A673 (cell line): ENCODE measurements around the gene ANGEL2.

ENCODE experiments used
- EZH2 ChIP-seq: fragments of 200-600 bp; sonication (generic); IDR thresholded peaks from 2 replicates; pipeline ENCODE4 v1.6.1; 2017; ENCODE audit warnings: borderline replicate concordance, low read depth, mild to moderate bottlenecking, mixed read lengths, antibody characterized with exemption, low read length; ENCODE audit not compliant: poor library complexity, severe bottlenecking
- TF ChIP-seq, protein P1 (sequence below): fragments of 300-800, 200-600 bp; sonication (generic); conservative IDR thresholded peaks from 2 replicates; pipeline ENCODE4 v1.5.1; 2017; ENCODE audit warnings: low read depth, mild to moderate bottlenecking, antibody characterized with exemption, low read length, moderate library complexity, mixed read lengths

DNA sequence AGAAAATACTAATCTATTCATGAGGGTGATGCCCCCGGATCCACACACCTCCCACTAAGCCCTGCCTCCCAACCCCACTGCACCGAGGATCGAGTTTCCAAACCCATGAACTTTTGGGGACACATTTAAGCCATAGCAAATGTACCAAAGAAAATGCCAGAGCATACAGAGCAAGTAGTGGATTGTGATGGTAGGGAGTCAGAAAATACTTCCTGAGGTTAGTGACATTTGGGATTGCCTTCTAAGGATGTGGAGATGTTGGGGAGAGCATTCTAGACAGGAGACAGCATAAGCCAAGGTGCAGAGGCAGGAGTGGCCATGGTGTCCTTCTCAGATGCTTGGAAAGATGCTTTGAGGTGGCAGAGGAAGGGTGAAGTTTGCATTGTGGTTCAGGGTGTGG is 32.2 kb downstream of the ANGEL2 start:
- TF ChIP-seq EZH2: no peak
- TF ChIP-seq, protein P1, sequence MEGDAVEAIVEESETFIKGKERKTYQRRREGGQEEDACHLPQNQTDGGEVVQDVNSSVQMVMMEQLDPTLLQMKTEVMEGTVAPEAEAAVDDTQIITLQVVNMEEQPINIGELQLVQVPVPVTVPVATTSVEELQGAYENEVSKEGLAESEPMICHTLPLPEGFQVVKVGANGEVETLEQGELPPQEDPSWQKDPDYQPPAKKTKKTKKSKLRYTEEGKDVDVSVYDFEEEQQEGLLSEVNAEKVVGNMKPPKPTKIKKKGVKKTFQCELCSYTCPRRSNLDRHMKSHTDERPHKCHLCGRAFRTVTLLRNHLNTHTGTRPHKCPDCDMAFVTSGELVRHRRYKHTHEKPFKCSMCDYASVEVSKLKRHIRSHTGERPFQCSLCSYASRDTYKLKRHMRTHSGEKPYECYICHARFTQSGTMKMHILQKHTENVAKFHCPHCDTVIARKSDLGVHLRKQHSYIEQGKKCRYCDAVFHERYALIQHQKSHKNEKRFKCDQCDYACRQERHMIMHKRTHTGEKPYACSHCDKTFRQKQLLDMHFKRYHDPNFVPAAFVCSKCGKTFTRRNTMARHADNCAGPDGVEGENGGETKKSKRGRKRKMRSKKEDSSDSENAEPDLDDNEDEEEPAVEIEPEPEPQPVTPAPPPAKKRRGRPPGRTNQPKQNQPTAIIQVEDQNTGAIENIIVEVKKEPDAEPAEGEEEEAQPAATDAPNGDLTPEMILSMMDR: no peak
